ENCODE data around the gene CNOT3.

- TF ChIP-seq CTCF (IDR thresholded peaks at IDR 0.05) (no peak), POLR2A (IDR thresholded peaks at IDR 0.05) (no peak)
These were observed 4.7 kb downstream of the CNOT3 start for GRCh38 chr19:54142166-54142780.

Data from adrenal gland (tissue), 5 donors.